A549 (cell line): Measurements from ENCODE around the gene PLEKHH1. TPM values are rescaled to one million over a fixed set of nuclear protein-coding genes. Genes with fewer than 3 reads are reported as not detected.

Experiments used
- ATAC-seq, 2 experiments: fragments of 200-7000 bp in 1 of 2; fragments of >200 bp in 1 of 2; cut with Nextera tagmentation in 1 of 2; cut with Tn5 transposase in 1 of 2; 3 replicates each; pipeline versions ENCODE4 v1.8.0 to v1.9.1; 2018 to 2020; ENCODE audit warnings: mild to moderate bottlenecking in 1 of 2, moderate library complexity in 1 of 2
- CTCF ChIA-PET: fragments of 300-600 bp; sonication (Branson Sonifier 250); formaldehyde crosslinking; extraction: SDS; loops from one replicate; lab custom pipeline; 2021; ENCODE audit warnings: antibody characterized with exemption, inconsistent platforms; lab: Yijun Ruan, JAX
- POLR2A ChIA-PET: fragments of 350-600 bp; formaldehyde crosslinking; extraction: SDS; loops from one replicate; lab custom pipeline; 2021; ENCODE audit warnings: antibody characterized with exemption, inconsistent platforms; lab: Yijun Ruan, JAX
- DNase-seq, 2 experiments: peaks; one replicate each; pipeline versions ENCODE4 v3.0.0 to v3.0.0-alpha.2; 2011 to 2016; ENCODE audit warnings: low read depth in 1 of 2, low spot score in 1 of 2
- FAIRE-seq: peaks from 2 replicates; lab custom pipeline; 2011; peaks lifted over from hg19 to GRCh38; lab: Jason Lieb, UNC
- H3K27ac ChIP-seq, 2 experiments: fragments of >200 bp; sonication (Bioruptor Twin); formaldehyde crosslinking; 3 replicates each; pipeline ENCODE4 v1.5.1; 2016 to 2017
- H3K4me1 ChIP-seq: fragments of >200 bp; sonication (Bioruptor Twin); formaldehyde crosslinking; 3 replicates; pipeline ENCODE4 v1.6.1; 2016
- H3K4me2 ChIP-seq: fragments of >200 bp; sonication (Bioruptor Twin); formaldehyde crosslinking; 3 replicates; pipeline ENCODE4 v1.6.1; 2016
- H3K4me3 ChIP-seq: fragments of >200 bp; sonication (Bioruptor Twin); formaldehyde crosslinking; 3 replicates; pipeline ENCODE4 v1.5.1; 2016
- H3K9me3 ChIP-seq: fragments of >200 bp; sonication (Bioruptor Twin); formaldehyde crosslinking; 3 replicates; pipeline ENCODE4 v1.6.1; 2016
- ATOH8 ChIP-seq: fragments of 250-450 bp; sonication (Bioruptor Pico); IDR thresholded peaks from 2 replicates; pipeline ENCODE4 v1.5.0; 2020; ENCODE audit warnings: low read depth, mild to moderate bottlenecking, moderate library complexity
- BCL3 ChIP-seq: fragments of >200 bp; sonication (Bioruptor Twin); formaldehyde crosslinking; IDR thresholded peaks from 3 replicates; pipeline ENCODE4 v1.6.1; 2016
- BHLHE40 ChIP-seq: IDR thresholded peaks from 2 replicates; pipeline ENCODE4 v1.6.1; 2012; ENCODE audit warnings: low read depth, low read length, inconsistent platforms
- CBX2 ChIP-seq: fragments of 200-600 bp; sonication (generic); IDR thresholded peaks from 2 replicates; pipeline ENCODE4 v1.6.1; 2016; ENCODE audit warnings: low read depth, mild to moderate bottlenecking, borderline replicate concordance
- CEBPB ChIP-seq, 2 experiments: fragments of >200 bp in 1 of 2; sonication (Bioruptor Twin) in 1 of 2; formaldehyde crosslinking in 1 of 2; IDR thresholded peaks; 2 replicates each; pipeline ENCODE4 v1.6.1; 2012 to 2016
- CHD4 ChIP-seq: fragments of 200-600 bp; sonication (generic); IDR thresholded peaks from 2 replicates; pipeline ENCODE4 v1.6.1; 2016; ENCODE audit warnings: antibody characterized with exemption, mild to moderate bottlenecking, borderline replicate concordance
- EHF ChIP-seq: fragments of 250-450 bp; sonication (Bioruptor Pico); IDR thresholded peaks from 2 replicates; pipeline ENCODE4 v1.5.0; 2020; ENCODE audit warnings: mild to moderate bottlenecking
- ELK1 ChIP-seq: fragments of 150-350 bp; IDR thresholded peaks from 2 replicates; pipeline ENCODE4 v1.6.1; 2014; ENCODE audit warnings: low read depth, mild to moderate bottlenecking, low read length
- ESRRA ChIP-seq: fragments of 150-350 bp; IDR thresholded peaks from 2 replicates; pipeline ENCODE4 v1.6.1; 2014; ENCODE audit warnings: mild to moderate bottlenecking, low read length, borderline replicate concordance
- HDAC2 ChIP-seq: fragments of 200-600 bp; sonication (generic); IDR thresholded peaks from 2 replicates; pipeline ENCODE4 v1.6.1; 2016
- HOXB5 ChIP-seq: fragments of 250-450 bp; sonication (Bioruptor Pico); IDR thresholded peaks from 2 replicates; pipeline ENCODE4 v1.5.0; 2020; ENCODE audit warnings: mild to moderate bottlenecking, moderate library complexity
- KDM5A ChIP-seq: fragments of 200-600 bp; sonication (generic); IDR thresholded peaks from 2 replicates; pipeline ENCODE4 v1.6.1; 2016; ENCODE audit warnings: antibody characterized with exemption, mild to moderate bottlenecking
- MAFK ChIP-seq: fragments of 450-650 bp; IDR thresholded peaks from 2 replicates; pipeline ENCODE4 v1.6.1; 2014; ENCODE audit not compliant: partially characterized antibody
- MAZ ChIP-seq: fragments of 150-350 bp; IDR thresholded peaks from 2 replicates; pipeline ENCODE4 v1.6.1; 2014; ENCODE audit warnings: antibody characterized with exemption, low read depth, low read length, borderline replicate concordance
- NFE2L2 ChIP-seq: fragments of 150-350 bp; conservative IDR thresholded peaks from 2 replicates; pipeline ENCODE4 v1.6.1; 2014; ENCODE audit warnings: low read length
- NPAS2 ChIP-seq: fragments of 250-450 bp; sonication (Bioruptor Pico); IDR thresholded peaks from 2 replicates; pipeline ENCODE4 v1.8.0; 2022; ENCODE audit warnings: mild to moderate bottlenecking, moderate library complexity, borderline replicate concordance
- NR3C1 ChIP-seq: fragments of >200 bp; sonication (Bioruptor Twin); formaldehyde crosslinking; IDR thresholded peaks from 3 replicates; pipeline ENCODE4 v1.6.1; 2017
- PBX3 ChIP-seq: IDR thresholded peaks from 2 replicates; pipeline ENCODE4 v1.6.1; 2012
- PHF8 ChIP-seq: fragments of 200-600 bp; sonication (generic); IDR thresholded peaks from 2 replicates; pipeline ENCODE4 v1.6.1; 2016; ENCODE audit warnings: low read depth, mild to moderate bottlenecking, antibody characterized with exemption, moderate library complexity, borderline replicate concordance
- POLR2AphosphoS2 ChIP-seq: conservative IDR thresholded peaks from 2 replicates; pipeline ENCODE4 v1.6.1; 2012; ENCODE audit warnings: low read length, improper control_type of control experiment, inconsistent platforms
- RARB ChIP-seq: fragments of 250-450 bp; sonication (Bioruptor Pico); IDR thresholded peaks from 2 replicates; pipeline ENCODE4 v1.8.0; 2021; ENCODE audit warnings: mild to moderate bottlenecking, moderate library complexity
- SMC3 ChIP-seq: fragments of >200 bp; sonication (Bioruptor Twin); formaldehyde crosslinking; IDR thresholded peaks from 3 replicates; pipeline ENCODE4 v1.6.1; 2018; ENCODE audit warnings: inconsistent platforms
- SREBF2 ChIP-seq: fragments of 450-650 bp; IDR thresholded peaks from 2 replicates; pipeline ENCODE4 v1.6.1; 2014; ENCODE audit warnings: mild to moderate bottlenecking, moderate library complexity
- TFCP2L1 ChIP-seq: fragments of 250-450 bp; sonication (Bioruptor Pico); IDR thresholded peaks from 2 replicates; pipeline ENCODE4 v1.5.0; 2021; ENCODE audit warnings: mild to moderate bottlenecking
- ZC3H11A ChIP-seq: fragments of 450-650 bp; IDR thresholded peaks from 2 replicates; pipeline ENCODE4 v1.6.1; 2014; ENCODE audit warnings: antibody characterized with exemption, mild to moderate bottlenecking
- ZFP36 ChIP-seq: fragments of 450-650 bp; IDR thresholded peaks from 2 replicates; pipeline ENCODE4 v1.6.1; 2014; ENCODE audit warnings: borderline replicate concordance; ENCODE audit not compliant: partially characterized antibody
- ZNF302 ChIP-seq: fragments of 250-450 bp; sonication (Bioruptor Pico); IDR thresholded peaks from 2 replicates; pipeline ENCODE4 v1.9.0; 2021; ENCODE audit warnings: inconsistent platforms, mild to moderate bottlenecking, moderate library complexity
- WGBS: methylation state at CpG from one replicate; pipeline ENCODE4 v1.1.6; 2017; ENCODE audit errors: missing lambda C conversion rate; 5-methylcytosine and 5-hydroxymethylcytosine counted together
- polyA plus RNA-seq, 4 experiments: library from polyadenylated mRNA; depleted of rRNA in 3 of 4; stranded (reverse); fragments of >200 nt; fragmentation: RNase III in 1 of 4; extraction: RNeasy Plus Mini Kit Qiagen cat#74134 plus additional on column Dnase treatment in 1 of 4; gene quantifications; 2 replicates in 3 of 4; 3 replicates in 1 of 4; pipeline ENCODE4 v1.2.3, GENCODE V29; 2011 to 2017
- TF ChIP-seq, protein P1 (sequence below): IDR thresholded peaks from 2 replicates; pipeline ENCODE4 v1.6.1; 2012; ENCODE audit warnings: low read depth, borderline replicate concordance

The PLEKHH1 gene
- polyA plus RNA-seq, 2 of the 4 experiments (the other 2 are of a cell fraction), result 3.5 to 5.1 TPM

DNA sequence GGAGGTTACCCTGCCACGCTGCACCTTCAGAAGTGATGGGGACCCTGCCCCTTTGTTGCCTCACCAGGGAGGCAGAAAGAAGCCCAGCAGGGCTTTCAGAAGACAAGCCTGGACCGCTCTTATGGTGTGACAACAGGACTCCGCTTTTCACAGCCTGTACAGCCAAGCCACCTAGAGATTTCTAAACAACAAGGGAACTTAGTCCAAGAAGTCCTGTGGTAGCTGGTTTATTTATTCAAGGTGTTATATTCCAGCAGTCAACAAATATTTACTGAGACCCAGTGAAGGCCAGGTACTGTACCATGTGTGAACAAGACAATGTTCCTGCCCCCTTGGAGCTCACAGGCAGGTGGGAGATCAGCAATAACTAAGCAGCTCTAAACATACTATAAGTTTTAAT is 40.6 kb upstream of the PLEKHH1 start:
- FAIRE-seq, result no peak
- DNase-seq, result no peak
- H3K9me3 ChIP-seq, result peaks cover 10% of the 10 kb centered on the region; the same call in 1 of the 3 replicates
- POLR2A ChIA-PET, result no interaction called here
- no peaks in the 10 kb centered on the region for H3K4me1 ChIP-seq
- H3K4me2 ChIP-seq, result no peak overlapping the region
- H3K4me3 ChIP-seq, result no peak overlapping the region
- ATAC-seq, result no peak
- no peak for TF ChIP-seq TFCP2L1 (CRISPR knock-in tag)
- TF ChIP-seq NR3C1, result no peak
- TF ChIP-seq ELK1, result no peak
- TF ChIP-seq PHF8, result no peak
- no peak for TF ChIP-seq ZC3H11A
- TF ChIP-seq MAZ, result no peak
- TF ChIP-seq POLR2AphosphoS2, result no peak
- TF ChIP-seq CEBPB (IDR thresholded peaks at IDR 0.05), result no peak
- no peak for TF ChIP-seq SREBF2
- TF ChIP-seq BHLHE40, result no peak
- TF ChIP-seq NFE2L2, result no peak
- no peak for TF ChIP-seq ESRRA
- TF ChIP-seq EHF (CRISPR knock-in tag), result no peak
- TF ChIP-seq NPAS2 (CRISPR knock-in tag), result no peak
- no peak for TF ChIP-seq ZFP36
- TF ChIP-seq HOXB5 (CRISPR knock-in tag), result no peak
- TF ChIP-seq KDM5A, result no peak
- TF ChIP-seq, protein P1, sequence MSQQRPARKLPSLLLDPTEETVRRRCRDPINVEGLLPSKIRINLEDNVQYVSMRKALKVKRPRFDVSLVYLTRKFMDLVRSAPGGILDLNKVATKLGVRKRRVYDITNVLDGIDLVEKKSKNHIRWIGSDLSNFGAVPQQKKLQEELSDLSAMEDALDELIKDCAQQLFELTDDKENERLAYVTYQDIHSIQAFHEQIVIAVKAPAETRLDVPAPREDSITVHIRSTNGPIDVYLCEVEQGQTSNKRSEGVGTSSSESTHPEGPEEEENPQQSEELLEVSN, result no peak
- no peak for TF ChIP-seq SMC3
- H3K27ac ChIP-seq, result no peak overlapping the region
- CTCF ChIA-PET, result interaction anchor here (1.1 to 2.2 kb wide), 6 partner anchors 14 to 79 kb away, joined by 3 to 6 read pairs (median 4); no protein-coding TSS in a partner anchor
- WGBS, result 64% methylated on average over 3 of the region's 3 CpGs

DNA sequence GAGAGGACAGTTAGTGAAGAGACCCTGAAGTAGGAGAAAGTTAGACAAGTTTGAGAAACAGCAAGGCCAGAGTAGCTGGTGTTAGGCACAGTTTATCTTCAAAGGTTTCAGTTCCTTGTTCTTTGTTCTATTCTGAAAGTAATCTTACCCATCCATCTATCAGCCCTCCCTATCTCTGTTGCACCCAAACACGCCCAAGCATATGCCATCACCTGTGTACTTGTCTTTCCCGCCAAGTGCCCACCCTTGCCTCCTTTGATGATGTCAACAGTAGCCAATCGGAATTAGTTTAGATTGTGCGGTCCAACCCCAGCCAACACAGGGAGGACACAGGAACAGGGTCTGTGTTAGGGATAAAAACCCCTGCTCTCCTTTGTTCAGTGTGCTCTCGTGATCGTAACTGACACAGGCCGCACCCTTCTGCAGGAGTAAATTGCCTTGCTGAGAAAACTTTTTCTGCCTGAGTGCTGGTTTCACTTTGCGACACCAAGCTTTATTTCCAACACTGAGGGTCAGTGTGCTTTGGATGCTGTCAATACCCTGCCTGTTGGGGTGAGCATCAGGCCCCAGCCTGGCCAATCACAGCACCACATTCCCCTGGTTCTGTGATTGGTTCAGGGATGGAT is 39.9 kb upstream of the PLEKHH1 start:
- CTCF ChIA-PET, result interaction anchor here (0.9 to 1.9 kb wide), 5 partner anchors 15 to 66 kb away, joined by 3 to 6 read pairs (median 4); no protein-coding TSS in a partner anchor
- Histone ChIP-seq H3K9me3 (peaks cover 10% of the 10 kb centered on the region; the same call in 1 of the 3 replicates), H3K27ac (no peak overlapping the region), H3K4me2 (no peak overlapping the region), H3K4me1 (no peaks in the 10 kb centered on the region)
- WGBS, result 79% methylated on average over 8 of the region's 8 CpGs
- no peak for DNase-seq
- ATAC-seq, result no peak
- TF ChIP-seq HOXB5 (CRISPR knock-in tag), result no peak
- no peak for TF ChIP-seq BCL3
- TF ChIP-seq MAFK, result no peak
- no peak for TF ChIP-seq CBX2
- no peak for TF ChIP-seq CHD4
- no peak for TF ChIP-seq PHF8
- no peak for TF ChIP-seq HDAC2
- no peak for TF ChIP-seq PBX3
- no peak for TF ChIP-seq ATOH8 (CRISPR knock-in tag)
- no peak for TF ChIP-seq MAZ
- no peak for TF ChIP-seq ZNF302 (CRISPR knock-in tag)
- TF ChIP-seq RARB (CRISPR knock-in tag), result no peak
- TF ChIP-seq, all 56 proteins: peak for 0
- H3K4me3 ChIP-seq, result no peak overlapping the region
- POLR2A ChIA-PET, result no interaction called here
- no peak for FAIRE-seq
